Right kidney (tissue), 9 donors: ENCODE data around the gene ZFPL1.

Experiments used
- DNase-seq: peaks from one replicate; pipeline ENCODE4 v3.0.0-alpha.2; 2016
- long read RNA-seq, 8 donors: transcript quantifications; one replicate each; lab custom pipeline, GENCODE V29; 2026

The ZFPL1 gene
- long read RNA-seq, donor 1, transcript ZFPL1-201 (8 exons, 1,371 nt) = major isoform, 14 of 23 reads
- long read RNA-seq, donor 1, partial matches to known transcripts = 6 of 23 reads
- long read RNA-seq, donor 1, other reads (novel, unspliced or antisense) = 0 of 23 reads
- long read RNA-seq, donor 2, transcript ZFPL1-201 (8 exons, 1,371 nt) = major isoform, 6 of 17 reads
- long read RNA-seq, donor 2, partial matches to known transcripts = 6 of 17 reads
- long read RNA-seq, donor 2, other reads (novel, unspliced or antisense) = 0 of 17 reads
- long read RNA-seq, donor 3, transcript ZFPL1-201 (8 exons, 1,371 nt) = major isoform, 6 of 17 reads
- long read RNA-seq, donor 3, partial matches to known transcripts = 10 of 17 reads
- long read RNA-seq, donor 3, other reads (novel, unspliced or antisense) = 0 of 17 reads
- long read RNA-seq, donor 4, transcript ZFPL1-201 (8 exons, 1,371 nt) = major isoform, 11 of 15 reads
- long read RNA-seq, donor 4, partial matches to known transcripts = 0 of 15 reads
- long read RNA-seq, donor 4, other reads (novel, unspliced or antisense) = 0 of 15 reads
- long read RNA-seq, donor 5, transcript ZFPL1-201 (8 exons, 1,371 nt) = major isoform, 9 of 13 reads
- long read RNA-seq, donor 5, partial matches to known transcripts = 0 of 13 reads
- long read RNA-seq, donor 5, other reads (novel, unspliced or antisense) = 0 of 13 reads
- long read RNA-seq, donor 6, transcript ZFPL1-201 (8 exons, 1,371 nt) = major isoform, 6 of 11 reads
- long read RNA-seq, donor 6, transcript ZFPL1-203 (2 exons, 478 nt) = minor isoform, 5 of 11 reads
- long read RNA-seq, donor 6, partial matches to known transcripts = 0 of 11 reads
- long read RNA-seq, donor 6, other reads (novel, unspliced or antisense) = 0 of 11 reads
- long read RNA-seq, donor 7, transcript ZFPL1-201 (8 exons, 1,371 nt) = major isoform, 9 of 27 reads
- long read RNA-seq, donor 7, partial matches to known transcripts = 14 of 27 reads
- long read RNA-seq, donor 7, other reads (novel, unspliced or antisense) = 0 of 27 reads
- long read RNA-seq, donor 8, partial matches to known transcripts = 0 of 5 reads
- long read RNA-seq, donor 8, other reads (novel, unspliced or antisense) = 0 of 5 reads

DNA sequence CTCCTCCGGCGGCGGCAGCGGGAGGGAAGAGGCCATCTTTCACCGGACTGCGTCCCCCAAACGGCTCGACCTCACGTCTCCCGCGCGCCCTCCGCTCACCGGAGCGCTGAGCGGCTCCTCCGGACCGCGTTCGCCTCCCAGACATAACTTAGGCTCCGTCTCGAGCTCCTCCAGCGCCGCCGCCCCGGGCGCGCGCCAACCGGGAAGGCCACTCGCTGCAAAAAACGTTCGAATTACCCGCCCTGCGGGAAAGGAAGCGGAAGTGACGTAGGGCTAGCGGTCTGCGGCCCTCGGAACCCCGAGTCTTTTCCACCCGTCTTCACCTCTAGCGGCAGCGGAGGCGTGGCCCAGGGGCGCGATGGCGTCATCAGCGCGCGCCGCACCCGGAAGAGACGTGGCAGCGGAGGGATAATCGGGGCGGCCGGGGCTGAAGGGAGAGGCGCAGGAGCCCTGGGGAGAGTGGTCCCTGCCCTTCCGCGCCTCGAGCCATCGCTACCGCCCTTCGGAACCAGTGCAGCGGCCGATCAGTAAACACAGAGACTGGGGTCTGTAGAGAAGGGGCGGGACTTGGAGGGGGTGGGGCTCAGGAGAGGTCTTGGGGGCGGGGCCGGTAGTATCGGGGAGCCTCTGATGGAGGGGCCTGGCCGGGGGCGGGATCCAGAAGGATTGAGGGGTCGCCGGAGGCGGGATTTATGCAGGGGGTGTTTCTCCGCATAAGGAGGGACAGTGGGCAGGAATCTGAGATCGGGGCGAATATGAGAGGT is at the start of gene ZFPL1, which contains the start of gene CDCA5:
Gene ZFPL1 (plus strand): TSS at position 389 of the 764 bp plus-strand sequence. CDS start 477 bp downstream, outside the sequence.
Gene CDCA5 (minus strand): TSS at position 207 of the 764 bp plus-strand sequence. CDS start 62 bp downstream, at position 145.
- peak; percentile 91 for DNase-seq

DNA sequence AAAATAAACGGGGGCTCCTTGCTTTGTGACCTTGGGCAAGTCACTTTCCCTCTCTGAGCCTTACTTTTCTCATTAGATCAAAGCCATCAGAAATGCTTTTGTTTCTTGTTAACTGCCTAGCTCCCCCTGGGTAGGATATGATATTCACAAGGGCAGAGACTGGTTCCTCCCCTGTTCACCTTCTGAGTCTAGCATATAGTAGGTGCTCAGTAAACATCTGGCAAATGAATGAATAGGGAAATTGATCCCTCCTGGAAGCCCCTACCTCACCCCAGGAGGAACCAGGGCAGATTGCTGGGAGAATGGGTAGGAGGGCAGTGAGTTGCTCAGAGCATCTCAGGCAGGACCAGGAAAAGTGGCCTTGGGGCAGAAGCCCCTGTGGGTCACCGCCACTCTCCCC is 49.6 kb upstream of the ZFPL1 start:
- no peak for DNase-seq

DNA sequence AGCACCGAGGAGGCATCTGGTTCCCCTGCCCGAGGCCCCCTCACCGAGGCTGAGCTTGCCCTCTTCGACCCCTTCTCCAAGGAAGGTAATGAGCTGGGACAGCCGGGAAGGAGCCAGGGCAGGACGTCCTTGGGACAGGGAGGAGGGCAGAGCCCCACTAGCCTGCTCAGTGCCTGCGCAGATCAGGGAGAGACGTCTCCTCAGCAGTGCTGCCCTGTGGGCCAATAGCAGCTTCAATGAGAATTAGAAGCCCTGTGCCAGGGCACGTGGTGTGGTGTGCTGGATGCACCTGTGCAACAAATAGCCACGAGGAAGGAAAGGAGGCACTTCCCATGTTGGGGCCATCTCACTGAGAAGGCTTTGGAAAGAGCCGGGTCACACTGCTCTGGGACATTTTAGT is 48.4 kb upstream of the ZFPL1 start:
- DNase-seq = no peak

DNA sequence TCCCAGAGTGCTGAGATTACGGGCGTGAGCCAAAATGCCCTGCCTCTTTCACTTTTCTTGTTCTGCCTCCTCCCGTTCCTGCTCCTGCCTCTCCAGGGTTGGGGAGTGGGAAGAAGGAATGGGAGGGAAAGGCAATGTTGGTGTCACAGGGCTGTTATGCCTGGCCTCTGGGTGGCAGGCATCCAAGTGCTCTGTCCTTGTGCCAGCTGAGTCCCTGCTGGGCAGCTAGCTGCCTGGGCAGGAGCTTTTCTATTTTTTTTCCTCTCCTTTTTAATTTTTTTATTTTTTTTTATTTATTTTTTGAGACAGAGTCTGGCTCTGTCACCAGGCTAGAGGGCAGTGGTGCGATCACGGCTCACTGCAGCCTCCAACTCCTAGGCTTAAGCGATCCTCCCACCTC is 47.1 kb upstream of the ZFPL1 start:
- no peak for DNase-seq

DNA sequence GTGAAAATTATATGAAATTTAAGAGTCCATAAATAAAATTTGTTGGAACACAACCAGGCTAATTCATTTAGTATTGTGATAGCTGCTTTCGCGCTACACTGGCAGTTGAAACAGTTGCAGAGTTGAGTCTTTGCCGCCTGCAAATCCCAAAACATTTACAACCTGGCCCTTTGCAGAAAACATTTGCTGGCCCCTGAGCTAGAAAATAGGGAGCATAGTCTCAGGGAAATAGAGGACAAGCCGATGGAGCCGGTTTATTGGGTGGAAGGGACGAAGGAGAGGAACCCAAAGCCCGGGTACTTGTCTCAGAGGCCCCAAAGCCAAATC is 43.5 kb upstream of the ZFPL1 start:
- no peak for DNase-seq

DNA sequence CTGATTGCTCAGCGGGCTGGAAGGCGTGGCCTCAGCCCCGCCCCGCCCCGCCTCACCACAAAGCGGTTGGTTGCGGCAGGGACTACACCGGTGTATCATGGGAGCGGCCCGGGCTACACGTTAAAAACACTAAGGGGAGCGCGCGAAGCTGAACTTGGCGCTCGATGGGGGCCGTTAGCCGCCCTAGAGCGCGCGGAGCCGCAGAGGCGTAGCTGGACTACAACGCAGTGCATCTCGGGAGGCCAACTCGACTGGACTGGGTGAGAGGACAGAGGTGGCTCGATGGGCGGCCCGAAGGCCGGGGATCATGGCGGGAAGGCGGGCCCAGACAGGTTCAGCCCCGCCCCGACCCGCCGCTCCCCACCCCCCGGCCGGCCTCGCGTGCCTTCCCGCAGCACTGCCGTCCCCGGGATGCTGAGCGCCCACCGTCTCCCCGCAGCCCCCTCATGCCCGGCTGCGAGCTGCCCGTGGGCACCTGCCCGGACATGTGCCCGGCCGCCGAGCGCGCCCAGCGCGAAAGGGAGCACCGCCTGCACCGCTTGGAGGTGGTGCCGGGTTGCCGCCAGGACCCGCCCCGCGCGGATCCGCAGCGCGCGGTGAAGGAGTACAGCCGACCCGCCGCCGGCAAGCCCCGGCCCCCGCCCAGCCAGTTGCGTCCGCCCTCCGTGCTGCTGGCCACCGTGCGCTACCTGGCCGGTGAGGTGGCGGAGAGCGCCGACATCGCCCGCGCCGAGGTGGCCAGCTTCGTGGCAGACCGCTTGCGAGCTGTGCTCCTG is 43.0 kb upstream of the ZFPL1 start, which contains the start of gene SAC3D1:
Gene SAC3D1 (plus strand): TSS at position 364 of the 776 bp plus-strand sequence. CDS start 83 bp downstream, at position 447.
- peak; percentile 96 for DNase-seq

DNA sequence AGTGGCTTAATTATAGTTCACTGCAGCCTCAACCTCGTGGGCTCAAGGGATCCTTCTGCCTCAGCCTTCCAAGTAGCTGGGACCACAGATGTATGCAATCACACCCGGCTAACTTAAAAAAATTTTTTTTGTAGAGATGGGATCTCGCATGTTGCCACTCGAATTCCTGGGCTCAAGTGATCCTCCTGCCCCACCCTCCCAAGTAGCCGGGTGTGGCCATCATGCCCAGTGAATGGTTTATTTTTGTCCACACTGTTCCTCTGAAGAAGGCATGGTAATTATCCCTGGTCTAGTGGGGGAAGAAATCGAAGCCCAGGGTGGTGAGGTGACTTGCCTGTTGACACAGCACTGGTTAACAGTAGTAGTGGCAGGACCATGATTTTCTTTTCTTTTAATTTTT is 41.1 kb upstream of the ZFPL1 start:
- DNase-seq = no peak

DNA sequence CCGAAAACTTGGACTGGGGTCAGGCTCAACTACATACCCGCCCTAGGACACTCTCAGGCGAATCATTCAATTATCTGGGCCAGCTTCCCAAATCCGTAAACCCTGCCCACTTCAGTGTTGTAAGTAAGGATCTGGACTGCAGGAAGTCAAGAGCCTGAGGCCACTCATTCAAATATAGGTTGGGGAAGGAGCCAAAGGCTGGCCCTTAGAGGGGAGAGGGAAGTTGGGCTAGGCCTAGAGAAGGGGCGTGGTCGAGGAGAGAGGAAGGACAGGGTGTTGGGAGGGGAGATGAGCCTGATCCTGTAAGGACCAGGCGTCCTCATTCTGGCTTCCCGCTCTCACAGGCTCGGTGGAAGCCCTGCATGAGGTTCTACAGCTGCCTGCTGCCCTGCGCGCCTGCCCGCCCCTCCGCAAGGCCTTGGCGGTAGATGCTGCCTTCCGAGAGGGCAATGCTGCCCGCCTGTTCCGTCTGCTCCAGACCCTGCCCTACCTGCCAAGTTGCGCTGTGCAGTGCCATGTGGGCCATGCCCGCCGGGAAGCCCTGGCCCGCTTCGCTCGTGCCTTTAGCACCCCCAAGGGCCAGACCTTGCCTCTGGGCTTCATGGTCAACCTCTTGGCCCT is 40.0 kb upstream of the ZFPL1 start:
- DNase-seq = no peak

DNA sequence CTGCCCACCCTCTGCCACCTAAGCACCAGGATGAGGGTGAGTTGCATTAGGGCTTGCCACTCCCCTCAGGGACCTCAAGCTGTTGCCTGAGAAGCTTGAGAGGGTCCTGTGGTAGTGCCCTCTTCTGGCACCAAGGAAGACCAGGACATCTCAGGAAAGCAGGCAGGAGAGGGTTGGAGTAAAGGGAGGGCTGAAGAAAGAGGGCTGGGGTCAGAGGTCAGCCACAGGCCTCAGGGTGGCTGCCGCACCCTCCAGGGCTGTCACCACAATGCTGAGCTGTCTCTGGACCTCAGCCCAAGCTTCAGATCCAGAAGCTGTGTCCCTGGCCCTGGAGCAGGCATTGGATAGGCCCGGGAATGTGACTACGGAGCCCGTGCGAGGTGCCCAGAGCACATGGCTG is 39.0 kb upstream of the ZFPL1 start:
- DNase-seq = no peak

DNA sequence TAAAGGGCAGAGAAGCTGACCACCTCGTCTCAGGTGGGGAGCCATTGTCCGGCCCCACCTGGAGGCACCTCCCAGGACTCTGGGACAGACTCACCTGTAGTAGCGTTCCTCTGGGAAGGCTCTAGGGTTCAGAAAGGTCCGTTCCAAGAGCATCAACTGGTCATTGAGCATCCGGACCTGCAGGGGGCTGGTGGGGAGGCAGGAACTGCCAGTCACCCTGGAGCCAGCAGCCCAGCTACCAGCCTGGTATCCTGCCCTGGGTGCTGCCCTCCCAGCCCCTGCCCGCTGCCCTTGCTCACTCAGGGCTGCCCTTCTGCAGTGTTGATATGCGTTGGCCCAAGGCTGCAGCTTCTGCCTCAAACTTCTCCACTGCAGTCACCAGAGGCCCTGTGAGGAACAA is 38.3 kb upstream of the ZFPL1 start:
- DNase-seq = no peak

DNA sequence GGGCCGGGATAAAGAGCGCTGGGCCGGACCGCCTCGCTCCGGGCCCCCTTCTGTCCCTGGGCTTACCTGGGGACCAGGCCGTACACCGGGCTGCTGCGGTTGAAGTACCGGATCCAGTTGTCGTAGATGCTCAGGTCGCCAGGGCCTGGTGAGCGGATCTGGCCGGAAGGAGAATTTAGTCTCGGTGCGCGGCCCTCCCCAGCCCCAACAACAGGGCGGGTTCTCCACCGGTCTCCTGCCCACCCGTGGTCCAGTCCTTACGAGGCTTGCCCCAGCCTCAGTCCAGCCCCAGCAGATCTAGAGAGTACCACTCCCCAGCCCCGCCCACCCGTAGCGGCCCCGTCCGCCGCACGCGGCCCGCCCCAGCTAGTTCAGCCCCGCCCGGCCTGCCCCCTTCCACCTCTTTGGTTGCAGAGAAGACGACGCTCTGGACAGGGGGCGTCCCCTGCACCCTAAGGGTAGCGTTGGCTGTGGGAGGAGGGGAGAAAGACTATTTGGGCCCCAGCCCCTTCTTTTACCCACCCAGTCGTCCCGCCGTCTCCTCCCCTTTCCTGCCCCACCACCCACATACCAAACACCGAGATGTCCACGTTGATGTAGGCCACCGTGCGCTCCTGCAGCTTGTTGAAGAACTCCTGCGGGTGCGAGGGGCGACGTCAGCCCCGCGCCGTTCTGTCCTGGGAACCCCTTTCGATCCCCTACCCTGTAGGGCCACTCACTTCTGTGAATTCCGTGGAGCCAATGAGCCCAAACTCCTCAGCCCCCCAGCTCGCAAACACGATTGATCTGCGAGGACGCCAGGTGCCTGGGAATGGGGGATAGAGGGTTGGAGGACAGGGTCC is 36.2 kb upstream of the ZFPL1 start:
- DNase-seq = peak; percentile 41

DNA sequence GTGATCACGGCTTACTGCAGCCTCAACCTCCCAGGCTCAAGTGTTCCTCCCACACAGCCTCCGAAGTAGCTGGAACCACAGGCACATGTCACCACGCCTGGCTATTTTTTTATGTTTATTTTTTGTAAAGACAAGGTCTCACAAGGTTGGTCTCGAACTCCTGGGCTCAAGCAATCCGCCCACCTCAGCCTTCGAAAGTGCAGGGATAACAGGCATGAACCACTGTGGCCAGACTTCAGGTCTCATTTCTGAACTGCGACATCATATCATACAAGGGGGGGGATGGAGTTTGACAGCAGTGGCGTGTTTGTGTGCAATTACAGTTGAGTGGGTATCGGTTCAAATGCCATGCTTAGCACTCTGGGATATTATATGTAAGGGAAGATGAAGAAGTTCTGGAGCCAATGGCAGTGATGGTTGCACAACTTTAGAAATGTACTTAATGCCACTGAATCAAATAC is 32.6 kb upstream of the ZFPL1 start:
- no peak for DNase-seq

DNA sequence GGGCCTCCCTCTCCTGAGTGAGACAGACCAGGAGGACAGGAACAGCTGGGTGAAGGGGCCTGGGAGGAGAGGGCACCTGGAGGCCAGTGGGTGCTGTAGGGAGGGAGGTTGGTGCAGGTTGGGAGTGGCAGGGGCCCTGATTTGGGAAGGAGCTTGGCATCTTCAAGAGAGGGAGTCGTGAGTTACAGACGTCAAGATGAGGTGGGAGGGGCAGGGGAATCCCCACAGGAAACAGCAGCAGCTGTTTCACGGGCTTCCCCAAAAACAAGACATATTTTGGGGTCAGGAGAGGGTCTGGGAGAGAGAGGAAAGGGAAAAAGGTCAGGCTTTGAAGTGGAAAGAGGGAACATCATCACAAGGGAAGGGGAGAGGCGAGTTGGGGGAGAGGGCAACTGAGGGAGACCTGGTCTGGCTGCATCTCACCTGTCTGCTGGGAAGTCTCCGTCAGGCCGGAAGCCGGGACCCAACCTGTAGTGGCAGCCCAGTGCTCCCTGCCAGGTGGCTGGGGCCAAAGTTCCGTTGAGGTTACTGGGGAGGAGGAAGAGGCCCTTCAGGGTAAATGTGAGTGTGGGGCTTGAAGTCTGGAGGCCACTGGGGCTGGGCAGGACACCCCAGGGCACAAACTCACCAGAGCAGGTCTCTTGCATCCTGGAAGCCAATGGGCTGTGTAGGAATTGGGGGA is 30.1 kb upstream of the ZFPL1 start:
- DNase-seq = no peak

DNA sequence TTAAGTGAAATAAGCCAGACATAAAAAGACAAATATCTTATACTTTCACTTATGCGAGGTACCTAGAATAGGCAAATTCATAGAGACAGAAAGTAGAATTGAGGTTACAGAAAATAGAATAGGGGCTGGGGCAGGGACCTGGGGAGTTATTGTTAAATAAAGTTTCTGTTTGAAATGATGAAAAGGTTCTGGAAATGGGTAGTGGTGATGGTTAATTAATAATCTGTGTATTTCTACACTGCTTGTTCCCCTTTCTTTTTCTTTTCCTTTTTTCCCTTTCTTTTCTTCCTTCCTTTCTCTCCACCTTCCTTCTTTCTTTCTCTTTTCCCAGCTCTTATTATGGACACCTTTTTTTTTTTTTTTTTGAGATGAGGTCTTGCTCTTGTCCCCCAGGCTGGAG is 28.5 kb upstream of the ZFPL1 start:
- no peak for DNase-seq

DNA sequence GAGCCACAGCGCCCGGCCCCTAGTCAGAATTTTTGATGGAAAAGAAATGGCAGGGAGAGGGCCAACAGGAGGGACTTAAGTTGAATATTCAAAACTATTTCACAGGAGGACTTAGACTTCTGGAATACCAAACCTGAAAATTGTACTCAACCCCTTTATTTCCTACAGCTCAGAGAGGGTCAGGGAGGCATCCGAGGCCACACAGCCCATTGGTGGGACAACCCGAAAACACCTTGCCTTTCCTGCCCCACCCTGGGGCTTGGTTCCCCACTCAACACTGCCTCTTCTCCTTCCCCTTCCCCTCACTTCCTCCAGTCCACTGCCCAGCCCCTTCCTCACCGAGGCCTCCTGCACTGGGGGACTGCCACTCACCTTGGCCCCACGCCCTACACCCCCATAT is 27.0 kb upstream of the ZFPL1 start:
- no peak for DNase-seq

DNA sequence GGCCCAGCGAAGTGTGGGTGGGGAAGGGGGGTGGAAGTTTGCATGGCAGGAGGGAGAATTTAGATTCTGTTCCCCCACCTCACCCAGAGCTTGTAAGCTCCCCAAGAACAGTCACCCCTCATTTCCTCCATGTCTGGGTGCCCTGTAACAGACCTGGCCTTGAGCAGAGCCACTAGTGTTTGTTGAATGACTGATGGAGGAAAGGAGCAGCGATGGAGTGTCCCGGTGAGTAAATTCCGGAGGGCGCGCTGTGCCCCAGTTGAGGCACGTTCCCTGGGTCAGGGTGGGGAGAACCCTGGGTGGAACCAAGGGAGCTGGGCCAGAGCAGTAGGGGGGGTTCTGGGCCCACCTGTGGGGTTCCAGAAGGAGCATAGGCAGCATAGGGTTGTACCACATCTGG is 26.5 kb upstream of the ZFPL1 start:
- no peak for DNase-seq

DNA sequence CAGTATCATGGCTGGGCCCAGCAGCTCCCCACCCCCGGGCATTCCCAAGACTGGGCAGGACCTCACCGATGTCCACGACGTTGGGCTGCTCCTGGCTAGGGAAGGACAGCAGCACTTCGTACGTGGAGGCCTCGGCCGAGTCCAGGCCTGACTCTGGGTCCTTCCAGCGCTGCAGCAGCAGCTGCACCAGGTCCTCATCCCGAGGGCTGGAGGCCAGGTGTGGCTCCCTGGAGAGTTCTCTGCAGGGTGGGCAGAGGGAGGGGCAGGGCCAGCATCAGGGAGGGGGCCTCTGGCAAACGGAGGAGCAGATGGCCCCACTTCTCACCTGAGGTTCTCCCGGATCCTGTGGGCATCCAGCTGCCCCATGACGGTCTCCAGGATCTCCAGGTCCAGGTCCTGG is 26.0 kb upstream of the ZFPL1 start:
- DNase-seq = no peak

DNA sequence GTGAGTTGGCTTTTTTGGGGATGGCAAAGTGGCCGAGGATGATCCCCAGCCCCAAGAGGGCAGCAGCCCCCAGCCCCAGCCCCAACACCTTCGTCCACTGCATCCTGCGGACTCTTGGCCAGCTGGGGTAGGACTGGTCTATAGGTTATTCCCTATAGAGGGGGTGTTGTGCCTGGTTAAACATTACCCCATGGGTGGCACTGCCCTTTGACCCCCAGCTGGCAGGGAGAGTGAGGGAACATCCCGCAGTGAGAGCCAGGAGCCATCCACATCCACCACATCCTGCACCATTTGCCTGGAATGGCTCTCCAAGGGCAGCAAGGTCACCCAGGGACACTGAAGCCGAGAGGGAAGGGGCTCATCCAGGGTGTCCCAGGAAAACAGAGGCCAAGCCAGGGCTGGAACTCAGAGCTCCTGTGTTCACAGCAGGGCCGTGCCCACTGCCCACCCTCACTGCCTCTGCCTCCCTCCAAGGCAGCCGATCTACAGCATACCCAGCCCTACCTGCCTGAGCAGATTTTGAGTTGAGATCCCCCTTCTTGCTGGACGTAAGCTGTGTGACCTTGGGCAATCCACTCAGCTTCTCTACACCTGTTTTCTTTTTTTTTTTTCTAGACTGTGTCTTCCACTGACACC is 25.5 kb upstream of the ZFPL1 start, which contains the start of gene NAALADL1:
Gene NAALADL1 (minus strand): TSS at position 135 of the 636 bp plus-strand sequence. CDS start 32 bp downstream, at position 103.
- DNase-seq = no peak
